ENCODE measurements around the gene IGFBP7. TPM values are rescaled to one million over a fixed set of nuclear protein-coding genes. Genes with fewer than 3 reads are reported as not detected.

IGFBP7 gene
- total and polyA plus RNA-seq, 10 of the 15 experiments (the other 5 are each of a cell fraction or from before 2014, with no cell fraction given), result 0.69 to 1.9 (median 1.4) TPM; not detected in 5

- Histone ChIP-seq H3K4me2 (ENCODE audit: control insufficient read depth, insufficient read depth) (no peak overlapping the region), H3K79me2 (ENCODE audit: control insufficient read depth, insufficient read depth, low read length) (no peaks in the 10 kb centered on the region), H2AFZ (ENCODE audit: control insufficient read depth, low read depth, low read length) (no peak overlapping the region), H3K4me3 (no peak overlapping the region), H4K20me1 (ENCODE audit: control insufficient read depth, insufficient read depth) (no peaks in the 10 kb centered on the region), H3K27me3 (replicated peaks in 1 of 2; ENCODE audit: control insufficient read depth in 2 of 2, insufficient read depth in 2 of 2, low read length in 1 of 2) (no peaks in the 10 kb centered on the region), H3K27ac (ENCODE audit: control insufficient read depth, insufficient read depth) (no peak overlapping the region), H3K4me1 (ENCODE audit: control insufficient read depth, insufficient read depth, low read length) (no peaks in the 10 kb centered on the region), H3K9ac (ENCODE audit: control insufficient read depth, insufficient read depth, low read length) (no peak overlapping the region), H3K9me3 (replicated peaks; ENCODE audit: control insufficient read depth, insufficient read depth, low read length) (no peaks in the 10 kb centered on the region), H3K36me3 (ENCODE audit: control insufficient read depth in 2 of 2, insufficient read depth in 2 of 2, low read length in 1 of 2) (no peaks in the 10 kb centered on the region)
- DNase-seq (ENCODE audit: low read depth, low spot score), result no peak
- no peak for FAIRE-seq
- in situ Hi-C loops (cut with MboI) (no loop called here), intact Hi-C loops (cut with micrococcal nuclease; ENCODE audit: unreplicated experiment) (no loop called here)
- 3% methylated on average over 4 of the region's 4 CpGs for WGBS (ENCODE audit: insufficient coverage, insufficient replicate concordance, low lambda C conversion rate, missing lambda C conversion rate)
- no peak for TF ChIP-seq POLR2A (IDR thresholded peaks at IDR 0.05; ENCODE audit: low read depth, low read length)
- no peak for TF ChIP-seq HDAC2 (IDR thresholded peaks at IDR 0.05)
- TF ChIP-seq REST (IDR thresholded peaks at IDR 0.05; ENCODE audit: low read depth, low read length), result no peak
- TF ChIP-seq HSF1 (IDR thresholded peaks at IDR 0.05; ENCODE audit: low read depth, low read length), result no peak
- no peak for TF ChIP-seq ZNF24 (IDR thresholded peaks at IDR 0.05)
- TF ChIP-seq CBX5 (IDR thresholded peaks at IDR 0.05; ENCODE audit: low read depth), result no peak
- TF ChIP-seq TCF12 (IDR thresholded peaks at IDR 0.05; ENCODE audit: low read depth, low read length), result no peak
- TF ChIP-seq KDM1A (IDR thresholded peaks at IDR 0.05; ENCODE audit: borderline replicate concordance), result no peak
- TF ChIP-seq RUNX3 (IDR thresholded peaks at IDR 0.05; ENCODE audit: low read length), result no peak
- no peak for TF ChIP-seq IRF3 (IDR thresholded peaks at IDR 0.05)
- TF ChIP-seq BHLHE40 (IDR thresholded peaks at IDR 0.05; ENCODE audit: borderline replicate concordance in 1 of 2, low read depth in 2 of 2, low read length in 1 of 2), result no peak
- no peak for TF ChIP-seq STAT3 (IDR thresholded peaks at IDR 0.05; ENCODE audit: low read depth, low read length)
- no peak for TF ChIP-seq MYB (IDR thresholded peaks at IDR 0.05; ENCODE audit: borderline replicate concordance, low read depth, low read length)
- TF ChIP-seq PML (IDR thresholded peaks at IDR 0.05; ENCODE audit: low read length), result no peak
- no peak for TF ChIP-seq IRF5 (IDR thresholded peaks at IDR 0.05; ENCODE audit: borderline replicate concordance)
- TF ChIP-seq ZNF274 (IDR thresholded peaks at IDR 0.05; ENCODE audit: insufficient read depth, insufficient read length), result no peak
- TF ChIP-seq ETV6 (conservative IDR thresholded peaks at IDR 0.05 in 1 of 2, IDR thresholded peaks at IDR 0.05 in 1 of 2; ENCODE audit: borderline replicate concordance in 1 of 2, low read depth in 1 of 2), result no peak
- RAD21 ChIA-PET (ENCODE audit: unreplicated experiment), result no interaction called here
- POLR2A ChIA-PET, result interaction anchor here (0.5 kb wide), 1 partner anchor 96 kb away, joined by 3 read pairs; no protein-coding TSS in a partner anchor
- ATAC-seq, result no peak
- CTCF ChIA-PET, result no interaction called here
- SMC1A ChIA-PET (ENCODE audit: uncharacterized antibody, unreplicated experiment), result no interaction called here
- BruUV-seq (replicated peaks), result no TSS peak
Observed at GRCh38 chr4:57074744-57075143, 35.4 kb downstream of the IGFBP7 start.

Data from GM12878 (cell line).